Activated CD4-positive, alpha-beta T cell treated with anti-CD3 and anti-CD28 coated beads, Interleukin-2, amount 50 U/mL, for 48 hours (primary cell): Measurements from ENCODE around the gene ARHGAP8.
A peak's percentile ranks its signal among the peaks of the same experiment; 100 is the strongest.

Experiments
- DNase-seq, 2 experiments: peaks; one replicate each; pipeline ENCODE4 v3.0.0-alpha.2; 2020

The ARHGAP8 gene

GRCh38 chr22:44752285-44753188 lies at the start of gene ARHGAP8:
TSS of gene ARHGAP8 (plus strand) at chr22:44752575. CDS start at chr22:44786528, 33,953 bp downstream.
- DNase-seq, result no peak

DNA sequence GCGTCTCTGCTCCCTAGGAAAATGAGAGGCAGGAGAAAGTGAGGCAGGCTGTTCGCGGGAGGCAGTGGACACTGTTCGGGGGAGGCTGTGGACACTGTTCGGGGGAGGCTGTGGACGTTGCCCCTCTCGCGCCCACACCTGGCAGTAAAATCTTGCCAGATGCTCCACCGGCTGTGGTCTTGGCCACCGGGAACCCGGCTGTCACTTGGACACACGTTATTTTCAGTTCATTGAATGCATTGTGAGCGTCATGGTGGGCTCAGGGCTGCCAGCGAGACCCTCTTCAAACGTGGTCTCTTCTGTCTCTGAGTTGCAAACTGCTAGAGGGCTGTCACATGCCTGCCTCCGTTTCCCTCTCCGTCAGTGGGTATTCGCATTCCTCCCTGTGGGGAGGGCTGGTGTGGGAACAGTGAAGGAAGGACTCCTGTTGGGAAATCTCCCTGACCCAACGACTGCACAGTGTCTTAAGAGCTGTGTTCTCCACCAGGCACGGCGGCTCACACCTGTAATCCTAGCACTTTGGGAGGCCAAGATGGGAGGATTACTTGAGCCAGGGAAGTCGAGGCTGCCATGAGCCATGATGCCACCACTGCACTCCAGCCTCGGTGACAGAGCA lies 49.0 kb upstream of the ARHGAP8 start:
- DNase-seq, result no peak

GRCh38 chr22:44704159-44705021 lies 48.0 kb upstream of the ARHGAP8 start:
- DNase-seq, result no peak

DNA sequence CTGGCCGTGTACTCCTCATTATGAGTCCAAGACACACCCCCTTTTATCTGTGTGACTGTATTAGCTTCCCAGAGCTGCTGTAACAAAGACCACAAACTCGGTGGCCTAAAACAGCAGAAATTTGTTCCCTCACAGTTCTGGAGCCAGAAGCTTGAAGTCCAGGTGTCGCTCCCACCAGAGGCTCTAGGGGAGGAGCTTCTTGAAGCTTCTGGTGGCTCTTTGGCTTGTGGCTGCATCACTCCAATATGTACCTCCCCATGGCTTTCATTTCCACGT lies 47.4 kb upstream of the ARHGAP8 start:
- DNase-seq, result no peak

DNA sequence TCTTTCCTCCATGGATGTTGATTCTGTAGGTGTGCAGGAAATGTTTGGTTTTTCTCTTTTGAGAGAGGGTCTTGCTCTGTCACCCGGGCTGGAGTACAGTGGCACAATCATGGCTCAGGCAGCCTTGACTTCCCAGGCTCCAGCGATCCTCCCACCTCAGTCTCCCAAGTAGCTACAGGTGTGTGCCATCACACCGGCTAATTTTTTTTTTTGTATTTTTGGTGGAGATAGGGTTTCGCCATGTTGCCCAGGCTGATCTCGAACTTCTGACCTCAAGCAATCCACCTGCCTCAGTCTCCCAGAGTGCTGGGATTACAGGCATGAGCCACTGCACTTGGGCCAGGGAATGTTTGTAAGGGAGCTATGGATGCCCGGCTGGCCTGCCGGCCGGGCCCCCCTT lies 45.9 kb upstream of the ARHGAP8 start:
- no peak for DNase-seq

GRCh38 chr22:44707178-44707577 lies 45.2 kb upstream of the ARHGAP8 start:
- no peak for DNase-seq

GRCh38 chr22:44707752-44708151 lies 44.6 kb upstream of the ARHGAP8 start:
- DNase-seq, result no peak

DNA sequence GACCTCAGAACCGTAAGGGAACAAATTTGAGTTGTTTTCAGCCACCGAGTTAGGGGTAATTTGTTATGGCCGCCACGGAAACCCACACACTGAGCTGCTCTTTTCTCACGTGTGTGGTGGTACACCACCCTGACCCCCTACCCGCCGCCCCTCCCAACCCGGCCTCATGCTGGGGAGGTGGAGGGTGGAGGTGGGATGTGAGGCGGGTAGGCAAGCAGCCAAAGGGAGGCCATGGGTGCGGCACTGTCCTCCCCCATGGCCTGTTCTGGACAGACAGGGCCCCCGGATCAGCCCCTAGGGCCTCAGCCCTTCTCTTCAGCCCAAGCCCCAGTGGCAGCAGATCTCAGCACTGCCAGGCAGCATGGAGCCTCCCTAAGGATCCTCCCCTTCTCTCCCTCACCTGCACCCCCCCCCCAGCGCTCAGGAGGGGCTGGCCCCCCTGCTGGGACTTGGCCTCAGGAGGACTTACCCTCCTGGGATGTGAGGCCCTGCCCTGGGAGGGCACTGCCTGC lies 42.4 kb upstream of the ARHGAP8 start:
- no peak for DNase-seq

DNA sequence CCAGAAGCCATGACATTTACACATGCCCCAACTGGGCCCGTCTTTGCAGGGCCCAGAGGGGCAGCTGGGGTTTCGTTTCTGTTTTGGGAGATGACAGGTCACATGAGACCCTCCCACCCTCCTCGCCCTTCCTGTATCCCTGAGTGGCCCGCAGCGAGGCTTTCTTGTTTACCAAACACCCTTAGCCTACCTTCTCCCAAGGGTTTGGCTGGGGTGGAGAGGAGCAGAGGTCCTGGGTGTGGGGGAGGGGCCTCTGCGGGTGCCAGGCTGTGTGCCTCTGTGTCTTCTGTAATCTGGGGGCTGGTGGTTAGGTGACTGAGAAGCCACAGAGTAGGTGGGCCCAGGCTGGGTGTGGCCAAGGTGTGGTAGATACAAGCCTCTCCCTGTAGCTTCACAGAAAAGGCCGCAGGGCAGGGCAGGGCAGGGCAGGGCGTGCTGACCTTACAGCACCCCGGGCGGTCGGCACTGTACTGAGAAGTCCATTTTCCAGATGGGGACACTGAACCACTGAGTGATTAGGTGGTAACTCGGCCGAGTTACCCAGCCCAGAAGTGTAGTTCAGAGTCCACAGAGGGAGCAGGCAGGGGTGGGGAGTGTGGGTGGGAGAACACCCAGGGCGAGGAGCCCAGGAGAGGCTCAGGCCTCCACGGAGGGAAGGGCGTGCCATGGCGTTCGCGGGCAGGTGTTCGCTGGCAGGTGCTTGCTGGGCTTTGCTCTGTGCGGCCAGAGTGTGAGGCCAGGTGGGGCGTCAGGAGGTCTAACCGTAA lies 41.7 kb upstream of the ARHGAP8 start:
- DNase-seq, result peak in 1 of 2 experiments; percentile 22

DNA sequence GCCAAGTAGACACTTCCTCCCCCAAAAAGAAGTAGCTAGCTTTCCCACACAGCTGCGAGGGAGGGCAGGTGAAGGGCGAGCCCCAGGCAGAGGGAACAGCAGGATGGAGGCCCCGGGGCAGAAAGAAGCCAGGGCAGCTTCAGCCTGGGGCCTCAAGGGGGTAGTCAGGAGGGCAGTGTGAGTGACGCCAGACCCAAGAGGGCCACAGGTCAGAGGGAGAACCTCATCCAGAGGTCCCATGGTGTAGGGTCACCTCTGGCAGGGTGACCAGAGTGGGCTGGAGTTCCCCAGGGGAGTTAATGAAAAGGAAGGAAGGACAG lies 41.2 kb upstream of the ARHGAP8 start:
- no peak for DNase-seq

- DNase-seq, result no peak
Measured at GRCh38 chr22:44711690-44712555, 40.5 kb upstream of the ARHGAP8 start.

- DNase-seq, result no peak
Measured at GRCh38 chr22:44712962-44713361, 39.4 kb upstream of the ARHGAP8 start.

DNA sequence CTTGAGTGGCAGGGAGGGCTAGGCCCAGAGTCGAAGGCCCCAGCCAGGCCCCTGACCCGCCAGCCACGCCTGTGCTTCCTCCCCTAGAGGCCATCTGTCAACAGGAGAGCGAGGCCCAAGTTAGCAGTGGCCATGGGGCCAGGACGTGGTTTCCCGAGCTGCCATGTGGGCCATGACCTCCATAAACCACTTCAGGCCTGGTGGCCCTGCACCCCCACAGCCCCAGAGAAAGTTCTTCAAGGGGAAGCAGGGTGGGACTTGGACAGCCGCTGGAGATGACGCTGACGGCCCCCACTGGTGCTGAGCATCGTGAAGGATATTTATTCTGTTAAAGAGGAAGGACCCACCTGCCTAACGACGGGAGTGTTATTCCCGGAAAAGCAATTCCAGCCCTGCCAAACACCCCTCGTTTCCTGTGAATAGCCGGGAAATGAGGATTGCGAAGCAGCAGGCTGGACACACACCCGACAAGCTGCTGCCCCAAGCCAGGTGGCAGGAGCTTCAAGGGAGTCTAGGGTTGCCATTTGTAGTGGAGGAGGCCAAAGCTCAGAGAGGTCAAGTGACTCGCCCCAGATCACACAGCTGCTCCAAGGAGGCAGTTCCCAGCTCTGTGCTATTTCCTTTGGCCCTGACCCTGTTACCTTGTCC lies 37.5 kb upstream of the ARHGAP8 start:
- DNase-seq, result no peak

GRCh38 chr22:44718418-44718817 lies 34.0 kb upstream of the ARHGAP8 start:
- DNase-seq, result no peak

- no peak for DNase-seq
Measured at GRCh38 chr22:44719586-44720368, 32.6 kb upstream of the ARHGAP8 start.

GRCh38 chr22:44721213-44721612 lies 31.2 kb upstream of the ARHGAP8 start:
- no peak for DNase-seq

DNA sequence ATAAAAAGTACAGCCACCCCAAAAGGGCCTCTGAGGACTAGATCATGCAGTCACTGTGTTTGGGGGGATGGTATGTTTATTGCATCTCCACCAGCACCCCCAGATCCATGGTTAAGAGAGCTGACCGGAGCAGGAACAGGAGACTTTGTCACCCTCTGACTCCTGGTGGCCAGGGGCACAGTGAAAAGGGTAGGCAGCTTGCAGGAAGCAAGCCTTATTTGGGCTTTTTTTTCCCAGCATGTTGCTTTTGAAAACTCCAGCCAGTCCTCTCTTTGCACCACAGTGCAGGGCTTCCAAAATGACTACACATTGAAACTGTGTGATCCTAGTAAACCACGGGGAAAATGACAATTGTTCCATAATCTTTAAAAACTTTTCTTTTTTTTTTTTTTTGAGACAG lies 29.8 kb upstream of the ARHGAP8 start:
- no peak for DNase-seq

DNA sequence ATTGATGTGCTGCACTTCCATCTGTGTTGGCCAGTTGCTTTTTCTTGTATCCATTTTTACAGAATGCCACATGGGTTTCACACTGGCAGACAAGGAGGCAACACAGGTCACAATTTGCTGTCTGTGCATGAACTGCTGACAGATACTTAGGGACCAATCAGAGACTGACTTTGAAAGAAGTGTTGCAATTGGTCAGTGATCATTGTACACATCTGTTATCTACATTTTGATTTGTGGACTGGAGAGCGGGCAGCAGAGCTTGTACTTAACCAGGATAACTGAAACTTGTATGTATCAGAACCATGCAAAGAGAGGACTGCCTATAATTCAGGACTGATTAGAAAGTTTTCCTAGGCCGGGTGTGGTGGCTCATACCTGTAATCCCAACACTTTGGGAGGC lies 28.6 kb upstream of the ARHGAP8 start:
- DNase-seq, result no peak

GRCh38 chr22:44724416-44724815 lies 28.0 kb upstream of the ARHGAP8 start:
- no peak for DNase-seq

GRCh38 chr22:44724859-44725258 lies 27.5 kb upstream of the ARHGAP8 start:
- DNase-seq, result no peak
